PC-3 (cell line): ENCODE results near the gene TMEM63B. TPM values are rescaled to one million over a fixed set of nuclear protein-coding genes. Genes with fewer than 3 reads are reported as not detected.
"Not testable (repeated sequence)": the region's sequence is repeated elsewhere in the genome, so short reads cannot be mapped to it uniquely, and the experiment has no call there.

ENCODE experiments used
- ATAC-seq: fragments of 200-7000 bp; cut with Tn5 transposase; 2 replicates; pipeline ENCODE4 v1.9.1; 2020; ENCODE audit warnings: mild to moderate bottlenecking, moderate library complexity
- BruUV-seq: library from RNA; stranded (reverse); fragments of 400-500 nt; replicated peaks from 2 replicates; lab custom pipeline; 2021; lab: Mats Ljungman, UMichigan
- CTCF ChIA-PET: fragments of 300-600 bp; sonication (Branson Sonifier 250); formaldehyde crosslinking; loops from one replicate; lab custom pipeline; 2022; ENCODE audit warnings: antibody characterized with exemption; lab: Charles Lee
- POLR2A ChIA-PET: fragments of 300-600 bp; sonication (Branson Sonifier 250); formaldehyde crosslinking; loops from one replicate; lab custom pipeline; 2022; ENCODE audit warnings: antibody characterized with exemption; ENCODE audit not compliant: unreplicated experiment; lab: Charles Lee
- DNase-seq: peaks from one replicate; pipeline ENCODE4 v3.0.0-alpha.2; 2015
- H2AFZ ChIP-seq: fragments of 300-600 bp; sonication (generic); 2 replicates; pipeline ENCODE4 v1.6.0; 2016; ENCODE audit warnings: antibody characterized with exemption, low read length
- H3F3A ChIP-seq: fragments of 300-600 bp; sonication (generic); one replicate; pipeline ENCODE4 v1.6.0; 2017; ENCODE audit warnings: antibody characterized with exemption, low read length, control low read depth, mild to moderate bottlenecking; ENCODE audit not compliant: unreplicated experiment
- H3K27ac ChIP-seq: fragments of 300-600 bp; sonication (generic); 2 replicates; pipeline ENCODE4 v1.5.1; 2016; ENCODE audit warnings: mild to moderate bottlenecking, low read length
- H3K27me3 ChIP-seq: fragments of 300-600 bp; sonication (generic); 2 replicates; pipeline ENCODE4 v1.6.1; 2016; ENCODE audit warnings: low read length, mixed read lengths
- H3K36me3 ChIP-seq: fragments of 300-600 bp; sonication (generic); 2 replicates; pipeline ENCODE4 v1.6.1; 2016; ENCODE audit warnings: low read depth, mixed run types, low read length, mixed read lengths
- H3K4me1 ChIP-seq: fragments of 300-600 bp; sonication (generic); 2 replicates; pipeline ENCODE4 v1.5.1; 2016; ENCODE audit warnings: low read length; ENCODE audit not compliant: insufficient read depth
- H3K4me2 ChIP-seq: fragments of 300-600 bp; sonication (generic); 2 replicates; pipeline ENCODE4 v1.6.0; 2016; ENCODE audit warnings: low read length
- H3K4me3 ChIP-seq: fragments of 300-600 bp; sonication (generic); 2 replicates; pipeline ENCODE4 v1.5.1; 2016; ENCODE audit warnings: mild to moderate bottlenecking, low read length, mixed read lengths
- H3K79me2 ChIP-seq: fragments of 300-600 bp; sonication (generic); 2 replicates; pipeline ENCODE4 v1.6.1; 2017; ENCODE audit warnings: low read length, mixed read lengths
- H3K9ac ChIP-seq: fragments of 300-600 bp; sonication (generic); 2 replicates; pipeline ENCODE4 v1.6.0; 2016; ENCODE audit warnings: mild to moderate bottlenecking, low read length
- H3K9me2 ChIP-seq: fragments of 300-600 bp; sonication (generic); replicated peaks from 2 replicates; pipeline ENCODE4 v1.6.1; 2016; ENCODE audit warnings: mixed run types, low read length, mixed read lengths
- H3K9me3 ChIP-seq: fragments of 300-600 bp; sonication (generic); 2 replicates; pipeline ENCODE4 v1.6.1; 2016; ENCODE audit warnings: low read length, mixed read lengths
- H4K20me1 ChIP-seq: fragments of 300-600 bp; sonication (generic); 2 replicates; pipeline ENCODE4 v1.6.1; 2016; ENCODE audit warnings: low read length, mixed read lengths
- CTCF ChIP-seq: fragments of 300-600 bp; sonication (generic); conservative IDR thresholded peaks from 2 replicates; pipeline ENCODE4 v1.5.1; 2017; ENCODE audit warnings: antibody characterized with exemption, low read depth, mild to moderate bottlenecking, low read length
- EZH2 ChIP-seq: fragments of 300-600 bp; sonication (generic); IDR thresholded peaks from one replicate; pipeline ENCODE4 v1.6.1; 2017; ENCODE audit warnings: antibody characterized with exemption, mild to moderate bottlenecking, low read length; ENCODE audit not compliant: unreplicated experiment
- EZH2phosphoT487 ChIP-seq: fragments of 300-600 bp; sonication (generic); IDR thresholded peaks from 2 replicates; pipeline ENCODE4 v1.6.1; 2018; ENCODE audit warnings: mild to moderate bottlenecking, antibody characterized with exemption, low read length, borderline replicate concordance
- intact Hi-C: fragments of 100-400 bp; cut with micrococcal nuclease; formaldehyde crosslinking; loops from 2 replicates; pipeline ENCODE4 v1.9.0; 2023
- total RNA-seq: library from RNA; depleted of rRNA; stranded (reverse); fragments of >200 nt; gene quantifications from 2 replicates; pipeline ENCODE4 v1.2.3, GENCODE V29; 2014

TMEM63B gene
- total RNA-seq, 1 experiment from 2014 or later: 23.6 TPM

- no TSS peak for BruUV-seq
Observed at GRCh38 chr6:44182911-44183390, 55.6 kb downstream of the TMEM63B start.

GRCh38 chr6:44183783-44184182 is 56.4 kb downstream of the TMEM63B start:
- TF ChIP-seq CTCF (no peak), EZH2 (no peak), EZH2phosphoT487 (no peak)
- Histone ChIP-seq H2AFZ (no peak overlapping the region), H3K4me1 (peaks cover 10% of the 10 kb centered on the region), H3K9me3 (no peaks in the 10 kb centered on the region), H3K27me3 (no peaks in the 10 kb centered on the region), H3K4me2 (no peak overlapping the region), H4K20me1 (no peaks in the 10 kb centered on the region), H3K9ac (no peak overlapping the region), H3K4me3 (no peak overlapping the region), H3K79me2 (no peaks in the 10 kb centered on the region), H3F3A (no peaks in the 10 kb centered on the region), H3K27ac (no peak overlapping the region), H3K36me3 (no peaks in the 10 kb centered on the region), H3K9me2 (no peaks in the 10 kb centered on the region)
- BruUV-seq: no TSS peak
- CTCF ChIA-PET: interaction anchor here (0.6 kb wide), 1 partner anchor 26 kb away, joined by 11 read pairs; no protein-coding TSS in a partner anchor
- intact Hi-C loops: no loop called here
- ATAC-seq: no peak
- POLR2A ChIA-PET: no interaction called here
- DNase-seq: no peak

More at GRCh38 chr6:44182911-44183390, 55.6 kb downstream of the TMEM63B start:
- no peaks in the 10 kb centered on the region for H3K27me3 ChIP-seq
- TF ChIP-seq EZH2 (no peak), CTCF (no peak), EZH2phosphoT487 (no peak)
- no peaks in the 10 kb centered on the region for H3K79me2 ChIP-seq
- no peaks in the 10 kb centered on the region for H4K20me1 ChIP-seq
- ChIA-PET POLR2A (interaction anchor here (0.6 kb wide), 1 partner anchor 74 kb away, joined by 5 read pairs; no protein-coding TSS in a partner anchor), CTCF (no interaction called here)
- no peak overlapping the region for H3K4me3 ChIP-seq
- intact Hi-C loops: no loop called here
- H3K9me3 ChIP-seq: no peaks in the 10 kb centered on the region
- peaks cover 17% of the 10 kb centered on the region for H3K4me1 ChIP-seq
- no peaks in the 10 kb centered on the region for H3K9me2 ChIP-seq
- no peak overlapping the region for H3K9ac ChIP-seq
- H3K36me3 ChIP-seq: no peaks in the 10 kb centered on the region
- H2AFZ ChIP-seq: no peak overlapping the region
- no peak overlapping the region for H3K4me2 ChIP-seq
- ATAC-seq (no peak), DNase-seq (no peak)
- H3K27ac ChIP-seq: no peak overlapping the region
- H3F3A ChIP-seq: no peaks in the 10 kb centered on the region

GRCh38 chr6:44185356-44185755 is 58.0 kb downstream of the TMEM63B start:
- CTCF ChIA-PET: not testable (repeated sequence)

More at GRCh38 chr6:44185356-44185755, 58.0 kb downstream of the TMEM63B start:
- DNase-seq, H3K4me3 ChIP-seq, intact Hi-C loops, H3F3A ChIP-seq, H3K9me3 ChIP-seq, H3K27me3 ChIP-seq, H3K79me2 ChIP-seq, H3K9me2 ChIP-seq, H3K4me1 ChIP-seq, H3K4me2 ChIP-seq, ATAC-seq, H3K27ac ChIP-seq, BruUV-seq, H3K36me3 ChIP-seq, H3K9ac ChIP-seq, H4K20me1 ChIP-seq, H2AFZ ChIP-seq: not testable (repeated sequence)
- POLR2A ChIA-PET: interaction anchor here (0.6 kb wide), 1 partner anchor 52 kb away, joined by 3 read pairs; no protein-coding TSS in a partner anchor
